Muscle of leg (tissue), 11 donors: ENCODE measurements around the gene PIK3R6. TPM values are rescaled to one million over a fixed set of nuclear protein-coding genes. Genes with fewer than 3 reads are reported as not detected.

Source experiments
- DNase-seq: peaks from one replicate; pipeline ENCODE4 v3.0.0; 2013
- H3K27ac ChIP-seq: one replicate; pipeline ENCODE4 v1.5.1; 2013; ENCODE audit warnings: mild to moderate bottlenecking, low read length, control low read depth
- H3K27me3 ChIP-seq: one replicate; pipeline ENCODE4 v1.6.1; 2013; ENCODE audit warnings: low read length; ENCODE audit not compliant: control insufficient read depth, insufficient read depth
- H3K36me3 ChIP-seq: one replicate; pipeline ENCODE4 v1.6.1; 2013; ENCODE audit warnings: low read length; ENCODE audit not compliant: control insufficient read depth, insufficient read depth
- H3K4me1 ChIP-seq: one replicate; pipeline ENCODE4 v1.6.1; 2013; ENCODE audit warnings: low read length; ENCODE audit not compliant: control insufficient read depth, insufficient read depth
- H3K4me3 ChIP-seq: one replicate; pipeline ENCODE4 v1.5.1; 2013; ENCODE audit warnings: low read length, control low read depth
- H3K9me3 ChIP-seq: replicated peaks from 2 replicates; pipeline ENCODE4 v1.6.1; 2013; ENCODE audit warnings: low read depth, low read length; ENCODE audit not compliant: control insufficient read depth
- WGBS: methylation state at CpG from one replicate; pipeline ENCODE4 v1.1.5; 2013; ENCODE audit warnings: missing lambda C conversion rate; ENCODE audit not compliant: insufficient coverage; 5-methylcytosine and 5-hydroxymethylcytosine counted together
- polyA plus RNA-seq, 8 donors: library from polyadenylated mRNA; unstranded; fragments of 120-200 nt; gene quantifications; one replicate each; pipeline versions ENCODE4 v1.2.1 to v1.2.3, GENCODE V29; 2013; ENCODE audit warnings: inconsistent platforms in 1 of 8, low replicate concordance in 1 of 8; ENCODE audit not compliant: insufficient read length in 8 of 8, insufficient read depth in 1 of 8
- total RNA-seq: library from RNA; stranded (reverse); fragments of 120-200 nt; gene quantifications from one replicate; pipeline ENCODE4 v1.2.4, GENCODE V29; 2013

Gene PIK3R6
- total and polyA plus RNA-seq, 9 donors = 1.5 to 6.5 (median 4.9) TPM

DNA sequence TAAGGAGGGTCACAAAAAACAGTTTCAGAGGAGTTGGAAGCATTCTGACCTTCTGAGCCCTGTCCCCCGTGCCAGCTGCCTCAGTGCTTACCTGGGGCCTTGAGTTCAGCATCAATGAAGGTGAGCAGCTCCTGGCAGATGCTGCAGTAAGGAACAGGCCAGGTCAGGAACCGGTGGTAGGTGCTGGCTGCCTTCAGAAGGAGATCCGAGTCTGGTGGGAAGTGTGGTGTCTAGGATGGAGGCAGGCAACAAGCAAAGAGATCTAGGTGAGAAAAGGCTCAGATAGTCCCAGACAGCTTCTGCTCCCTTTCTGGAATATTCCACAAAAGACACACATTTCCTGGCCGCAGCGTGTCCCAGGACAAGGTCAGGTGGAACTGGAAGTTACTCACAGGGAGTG is 37.2 kb upstream of the PIK3R6 start:
- Histone ChIP-seq H3K36me3 (no peaks in the 10 kb centered on the region), H3K4me3 (no peak overlapping the region), H3K27ac (no peak overlapping the region), H3K27me3 (peaks cover 2% of the 10 kb centered on the region), H3K9me3 (no peaks in the 10 kb centered on the region), H3K4me1 (no peaks in the 10 kb centered on the region)
- 87% methylated on average over 2 of the region's 5 CpGs for WGBS
- DNase-seq = no peak

DNA sequence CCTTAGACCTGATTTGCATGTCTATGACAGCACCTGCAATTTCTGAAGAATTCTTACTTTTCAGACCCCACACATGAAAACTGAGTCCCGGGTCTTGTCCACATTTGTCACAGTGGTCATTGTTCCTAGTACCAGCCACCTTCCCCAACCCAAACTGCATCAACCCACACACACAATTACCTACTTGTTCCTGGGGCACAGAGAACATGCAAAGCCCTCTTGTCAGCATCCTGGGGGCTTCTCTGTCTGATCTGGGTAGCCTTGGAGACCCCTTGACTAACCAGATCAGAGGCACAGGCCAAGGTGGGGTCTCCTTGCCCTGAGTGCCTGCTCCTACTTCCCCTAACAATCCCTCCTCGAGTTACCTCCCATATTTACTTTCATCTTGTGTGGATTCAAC is 36.7 kb upstream of the PIK3R6 start:
- H3K36me3 ChIP-seq = no peaks in the 10 kb centered on the region
- WGBS = 71% methylated on average over 1 of the region's 2 CpGs
- no peaks in the 10 kb centered on the region for H3K9me3 ChIP-seq
- no peak overlapping the region for H3K27ac ChIP-seq
- H3K4me1 ChIP-seq = no peaks in the 10 kb centered on the region
- no peak for DNase-seq
- H3K4me3 ChIP-seq = no peak overlapping the region
- peaks cover 2% of the 10 kb centered on the region for H3K27me3 ChIP-seq

- WGBS = 39% methylated on average over 11 of the region's 15 CpGs
- no peaks in the 10 kb centered on the region for H3K9me3 ChIP-seq
- no peaks in the 10 kb centered on the region for H3K4me1 ChIP-seq
- no peak overlapping the region for H3K27ac ChIP-seq
- no peaks in the 10 kb centered on the region for H3K36me3 ChIP-seq
- DNase-seq = no peak
- peaks cover 6% of the 10 kb centered on the region for H3K27me3 ChIP-seq
- no peak overlapping the region for H3K4me3 ChIP-seq
These were observed 33.4 kb upstream of the PIK3R6 start for GRCh38 chr17:8900626-8901585.

GRCh38 chr17:8900207-8900606 is 32.7 kb upstream of the PIK3R6 start:
- 41% methylated on average over 4 of the region's 6 CpGs for WGBS
- no peaks in the 10 kb centered on the region for H3K4me1 ChIP-seq
- no peak for DNase-seq
- H3K27ac ChIP-seq = no peak overlapping the region
- no peaks in the 10 kb centered on the region for H3K9me3 ChIP-seq
- no peaks in the 10 kb centered on the region for H3K36me3 ChIP-seq
- peaks cover 6% of the 10 kb centered on the region for H3K27me3 ChIP-seq
- no peak overlapping the region for H3K4me3 ChIP-seq

DNA sequence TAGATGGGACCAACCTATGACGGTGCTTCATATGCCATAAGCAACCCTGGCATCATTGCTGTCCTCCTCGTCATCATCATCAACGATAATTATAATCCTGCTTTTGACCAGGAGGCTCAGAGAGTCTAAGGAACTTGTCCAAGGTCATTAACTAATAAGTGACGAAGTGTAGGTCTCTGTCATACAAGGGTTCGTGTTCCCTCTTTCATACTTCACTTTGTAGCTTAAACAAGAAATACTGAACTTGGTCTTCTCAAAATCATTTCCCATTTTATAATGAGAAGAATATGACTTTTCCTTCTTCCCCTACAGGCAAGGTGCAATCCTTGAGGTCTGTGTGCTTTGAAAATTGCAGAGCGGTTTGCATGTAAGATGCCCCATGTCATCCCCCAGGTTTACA is 31.2 kb upstream of the PIK3R6 start:
- no peaks in the 10 kb centered on the region for H3K36me3 ChIP-seq
- no peak overlapping the region for H3K27ac ChIP-seq
- H3K27me3 ChIP-seq = peaks cover 6% of the 10 kb centered on the region

DNA sequence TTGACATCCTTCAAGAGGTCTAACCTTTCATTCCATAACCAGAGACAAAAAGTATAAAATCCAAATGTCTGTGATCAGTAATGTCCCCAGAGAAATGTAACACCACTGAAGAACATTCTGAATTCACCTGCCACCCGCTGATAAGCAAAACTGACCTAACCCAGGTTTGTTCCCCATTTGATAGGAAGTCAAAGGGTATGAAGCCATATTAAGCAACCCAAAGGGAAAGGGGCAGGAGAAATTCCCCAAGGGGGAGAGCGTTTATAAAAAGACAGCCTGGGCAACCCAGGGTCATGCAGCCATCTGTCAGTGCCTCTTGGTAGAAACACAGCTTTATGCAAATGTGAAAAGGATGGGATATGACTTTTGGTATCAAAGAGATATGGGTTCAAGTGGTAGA is 30.7 kb upstream of the PIK3R6 start:
- Histone ChIP-seq H3K4me3 (no peak overlapping the region), H3K9me3 (no peaks in the 10 kb centered on the region), H3K36me3 (no peaks in the 10 kb centered on the region), H3K27ac (no peak overlapping the region), H3K27me3 (peaks cover 6% of the 10 kb centered on the region), H3K4me1 (peaks cover 6% of the 10 kb centered on the region)
- WGBS = 50% methylated on average over 1 of the region's 2 CpGs
- DNase-seq = no peak

More for the DNA sequence above, 31.2 kb upstream of the PIK3R6 start:
- DNase-seq = no peak
- WGBS = 94% methylated on average over 3 of the region's 6 CpGs
- no peaks in the 10 kb centered on the region for H3K9me3 ChIP-seq
- H3K4me1 ChIP-seq = peaks cover 6% of the 10 kb centered on the region
- no peak overlapping the region for H3K4me3 ChIP-seq

DNA sequence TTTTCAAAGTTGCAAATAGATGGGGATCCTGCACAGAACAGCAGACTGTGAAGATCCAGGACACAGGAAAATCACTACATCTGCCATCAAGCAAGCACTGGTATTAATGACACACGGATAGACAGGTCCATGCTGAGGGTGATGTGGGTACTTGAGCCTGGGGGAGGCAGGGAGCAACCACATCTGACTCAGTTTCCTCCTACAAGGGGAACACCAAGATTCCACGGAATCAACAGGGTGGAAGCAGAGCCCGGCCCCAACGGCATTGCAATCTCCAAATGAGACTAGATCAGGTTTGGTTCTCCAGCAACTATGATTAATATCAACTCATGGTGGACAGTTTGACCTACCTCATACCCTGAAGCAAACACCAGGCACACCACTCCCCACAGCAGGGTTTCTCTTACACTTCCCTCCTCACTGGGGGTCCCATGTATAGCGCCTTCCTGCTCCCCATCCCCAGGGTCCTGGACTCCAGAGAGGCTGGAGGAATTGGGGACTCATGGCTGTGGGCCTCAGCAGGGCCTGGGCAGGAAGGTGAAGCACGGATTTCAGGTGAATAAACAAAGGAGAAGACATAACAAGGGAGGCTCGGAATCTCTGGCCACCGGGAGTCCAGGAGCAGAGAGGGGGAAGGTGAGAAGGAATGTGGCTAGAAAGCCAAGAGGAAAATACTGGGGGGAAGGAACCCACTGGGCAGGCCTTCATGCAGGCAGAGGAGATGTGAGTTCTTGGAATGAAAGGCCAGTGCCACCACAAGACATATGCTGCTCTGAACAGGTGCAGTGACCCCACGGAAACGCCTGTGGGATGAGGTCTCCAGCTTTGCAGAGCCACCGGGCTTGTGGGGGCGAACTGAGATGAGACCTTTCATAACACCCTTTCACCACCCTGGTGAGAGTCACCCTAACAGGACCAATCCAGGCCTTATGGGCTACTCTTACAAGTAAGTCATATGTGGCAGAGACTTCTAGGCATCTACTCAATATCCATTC is 29.5 kb upstream of the PIK3R6 start:
- Histone ChIP-seq H3K9me3 (no peaks in the 10 kb centered on the region), H3K4me3 (no peak overlapping the region), H3K27me3 (peaks cover 6% of the 10 kb centered on the region), H3K4me1 (peaks cover 6% of the 10 kb centered on the region), H3K27ac (no peak overlapping the region), H3K36me3 (no peaks in the 10 kb centered on the region)
- 84% methylated on average over 6 of the region's 12 CpGs for WGBS
- DNase-seq = no peak

- 75% methylated on average over 2 of the region's 3 CpGs for WGBS
- Histone ChIP-seq H3K27ac (no peak overlapping the region), H3K4me3 (no peak overlapping the region), H3K27me3 (peaks cover 6% of the 10 kb centered on the region), H3K4me1 (peaks cover 6% of the 10 kb centered on the region), H3K9me3 (no peaks in the 10 kb centered on the region), H3K36me3 (no peaks in the 10 kb centered on the region)
- no peak for DNase-seq
These were observed 28.6 kb upstream of the PIK3R6 start for GRCh38 chr17:8896087-8896486.

DNA sequence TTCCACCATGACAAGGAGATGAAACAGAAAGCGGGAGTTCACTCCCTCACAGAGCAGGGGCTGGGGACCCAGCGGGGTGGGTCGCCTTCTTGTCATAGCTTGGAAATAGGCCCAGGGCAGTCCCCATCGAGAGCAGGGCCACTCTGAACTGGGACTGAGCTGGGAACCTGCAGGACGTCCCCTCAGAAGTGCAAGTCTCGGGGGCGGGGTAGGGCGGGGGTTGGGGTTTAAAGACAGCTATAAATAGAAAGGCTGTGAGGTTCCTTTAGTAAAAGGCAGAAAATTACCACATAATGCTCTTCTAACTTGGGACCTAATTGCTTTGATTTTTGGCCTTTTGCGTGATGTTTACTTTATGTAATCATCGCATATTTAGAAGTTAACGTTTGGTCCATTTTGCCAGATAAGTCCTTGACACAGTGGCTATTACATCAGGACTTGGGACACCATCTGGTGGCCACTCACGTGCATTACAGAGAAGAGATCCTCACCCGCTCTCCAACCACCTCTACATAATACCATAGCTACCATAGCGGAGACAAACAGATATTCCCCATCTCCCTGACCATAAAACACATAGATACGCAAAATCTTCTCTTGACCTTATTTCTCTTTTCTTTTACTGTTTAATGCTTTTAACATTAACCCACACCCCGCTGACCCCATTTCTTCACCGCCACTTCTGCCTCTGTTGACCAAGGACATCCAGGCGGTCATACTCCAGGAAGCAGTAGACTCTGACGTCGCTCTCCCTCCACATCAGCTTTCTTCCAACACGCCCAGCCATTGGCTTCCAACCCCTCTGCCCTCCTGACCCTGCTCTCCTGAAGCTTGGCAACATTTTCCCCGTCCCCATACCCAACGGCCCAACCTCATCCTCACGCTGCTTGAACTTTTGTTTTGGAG is 27.5 kb upstream of the PIK3R6 start:
- H3K4me3 ChIP-seq = no peak overlapping the region
- WGBS = 36% methylated on average over 12 of the region's 24 CpGs
- peak; percentile 83 for DNase-seq

More for the DNA sequence above, 27.5 kb upstream of the PIK3R6 start:
- H3K9me3 ChIP-seq = no peaks in the 10 kb centered on the region
- peaks cover 6% of the 10 kb centered on the region for H3K4me1 ChIP-seq
- H3K27me3 ChIP-seq = peaks cover 3% of the 10 kb centered on the region
- no peak overlapping the region for H3K27ac ChIP-seq
- H3K36me3 ChIP-seq = no peaks in the 10 kb centered on the region
